NCI-H345 treated with DMSO at 0.1 percent for 48 hours (cell line): ENCODE measurements around the gene GOLGA5.
"Not testable (repeated sequence)": the region's sequence is repeated elsewhere in the genome, so short reads cannot be mapped to it uniquely, and the experiment has no call there.

Experiments
- DNase-seq: peaks from one replicate; lab custom pipeline; 2025; ENCODE audit not compliant: unreplicated experiment; lab: John Stamatoyannopoulos, UW

Gene GOLGA5

GRCh38 chr14:92775292-92775691 is 18.8 kb upstream of the GOLGA5 start:
- DNase-seq: not testable (repeated sequence)

GRCh38 chr14:92778868-92779565 is 15.1 kb upstream of the GOLGA5 start:
- not testable (repeated sequence) for DNase-seq

- DNase-seq: no peak
These were observed 13.5 kb upstream of the GOLGA5 start for GRCh38 chr14:92780444-92781232.

GRCh38 chr14:92781350-92781749 is 12.8 kb upstream of the GOLGA5 start:
- DNase-seq: no peak

- peak; percentile 63 for DNase-seq
These were observed 10.2 kb upstream of the GOLGA5 start for GRCh38 chr14:92783813-92784431.

GRCh38 chr14:92785667-92786426 is 8.3 kb upstream of the GOLGA5 start:
- no peak for DNase-seq

- DNase-seq: no peak
These were observed 7.7 kb upstream of the GOLGA5 start for GRCh38 chr14:92786427-92786756.

GRCh38 chr14:92787554-92787953 is 6.6 kb upstream of the GOLGA5 start:
- DNase-seq: no peak

GRCh38 chr14:92789457-92790089 is 4.5 kb upstream of the GOLGA5 start:
- DNase-seq: no peak

- no peak for DNase-seq
These were observed 1.2 kb upstream of the GOLGA5 start for GRCh38 chr14:92792885-92793284.

- DNase-seq: no peak
These were observed 439 bp downstream of the GOLGA5 start for GRCh38 chr14:92794547-92794941.

- no peak for DNase-seq
These were observed 856 bp downstream of the GOLGA5 start for GRCh38 chr14:92794961-92795360.

- no peak for DNase-seq
These were observed 4.0 kb downstream of the GOLGA5 start for GRCh38 chr14:92797935-92798653.

GRCh38 chr14:92798811-92799210 is 4.7 kb downstream of the GOLGA5 start:
- DNase-seq: no peak

- no peak for DNase-seq
These were observed 5.9 kb downstream of the GOLGA5 start for GRCh38 chr14:92800012-92800411.

GRCh38 chr14:92800525-92800924 is 6.4 kb downstream of the GOLGA5 start:
- no peak for DNase-seq

GRCh38 chr14:92801917-92802316 is 7.8 kb downstream of the GOLGA5 start:
- no peak for DNase-seq

GRCh38 chr14:92802678-92803077 is 8.6 kb downstream of the GOLGA5 start:
- DNase-seq: no peak

- no peak for DNase-seq
These were observed 19.1 kb downstream of the GOLGA5 start for GRCh38 chr14:92813201-92813600.

- no peak for DNase-seq
These were observed 25.0 kb downstream of the GOLGA5 start for GRCh38 chr14:92819011-92819597.
